GM19452 (cell line): ENCODE results near the gene TBX1.
"Not testable (repeated sequence)": the region's sequence is repeated elsewhere in the genome, so short reads cannot be mapped to it uniquely, and the experiment has no call there.

Experiments used
- ATAC-seq: cut with Tn5 transposase; IDR thresholded peaks from one replicate; pipeline ENCODE4 v1.9.1; 2021; ENCODE audit not compliant: unreplicated experiment

Gene TBX1

GRCh38 chr22:19723232-19723982 lies 37.2 kb upstream of the TBX1 start, which contains the start of gene GP1BB:
GP1BB (plus strand) TSS chr22:19723539; CDS start chr22:19723570, 31 bp downstream.
- ATAC-seq = no peak

- no peak for ATAC-seq
These were observed 36.4 kb upstream of the TBX1 start for GRCh38 chr22:19723983-19724827.

- ATAC-seq = no peak
These were observed 35.5 kb upstream of the TBX1 start for GRCh38 chr22:19724927-19725661.

- not testable (repeated sequence) for ATAC-seq
These were observed 34.4 kb upstream of the TBX1 start for GRCh38 chr22:19726064-19726788.

- no peak for ATAC-seq
These were observed 33.0 kb upstream of the TBX1 start for GRCh38 chr22:19727310-19728150.

GRCh38 chr22:19728271-19728670 lies 32.3 kb upstream of the TBX1 start:
- no peak for ATAC-seq

GRCh38 chr22:19728836-19729235 lies 31.7 kb upstream of the TBX1 start:
- ATAC-seq = no peak

GRCh38 chr22:19729507-19729906 lies 31.1 kb upstream of the TBX1 start:
- ATAC-seq = no peak

- no peak for ATAC-seq
These were observed 30.4 kb upstream of the TBX1 start for GRCh38 chr22:19730198-19730597.

- no peak for ATAC-seq
These were observed 29.8 kb upstream of the TBX1 start for GRCh38 chr22:19730655-19731360.

- no peak for ATAC-seq
These were observed 29.0 kb upstream of the TBX1 start for GRCh38 chr22:19731361-19732135.

GRCh38 chr22:19732403-19733113 lies 28.0 kb upstream of the TBX1 start:
- no peak for ATAC-seq

- ATAC-seq = no peak
These were observed 26.8 kb upstream of the TBX1 start for GRCh38 chr22:19733755-19734154.

- no peak for ATAC-seq
These were observed 26.4 kb upstream of the TBX1 start for GRCh38 chr22:19734163-19734562.

GRCh38 chr22:19734837-19735382 lies 25.7 kb upstream of the TBX1 start:
- no peak for ATAC-seq

- ATAC-seq = no peak
These were observed 24.7 kb upstream of the TBX1 start for GRCh38 chr22:19735665-19736510.
